SHP77 treated with DMSO at 0.1 percent for 48 hours (cell line): ENCODE results near the gene ZDHHC24.

Source experiments
- DNase-seq: peaks from one replicate; lab custom pipeline; 2025; lab: John Stamatoyannopoulos, UW

The ZDHHC24 gene

DNA sequence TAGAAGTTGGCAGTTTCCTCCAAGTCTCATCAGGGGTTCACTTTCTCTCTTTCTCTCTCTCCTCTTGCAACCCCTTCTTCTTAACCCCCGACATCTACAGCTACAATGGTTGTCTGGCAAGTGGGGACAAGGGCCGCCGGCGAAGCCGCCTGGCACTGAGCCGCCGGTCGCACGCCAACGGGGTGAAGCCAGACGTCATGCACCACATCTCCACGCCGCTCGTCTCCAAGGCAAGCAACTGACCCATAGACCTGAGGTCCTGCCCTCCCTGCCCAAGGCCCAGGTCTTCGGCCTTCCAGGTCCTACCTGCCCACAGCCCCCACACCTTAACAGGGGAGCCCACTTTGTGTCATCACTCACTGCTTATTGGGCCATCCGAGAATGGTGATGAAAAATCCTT, 74.7 kb downstream of the ZDHHC24 start:
- no peak for DNase-seq
